Measurements from ENCODE around the gene MYCBP2. TPM values are rescaled to one million over a fixed set of nuclear protein-coding genes. Genes with fewer than 3 reads are reported as not detected.

The MYCBP2 gene
- total and polyA plus RNA-seq, 4 donors: 12.1 to 86.4 (median 30.0) TPM

GRCh38 chr13:77031656-77032243 is 295.1 kb downstream of the MYCBP2 start:
- peaks cover 0 to 2% (median 0%) of the 10 kb centered on the region in 4 donors for H3K36me3 ChIP-seq (ENCODE audit: control insufficient read depth in 4 of 4, insufficient read depth in 3 of 4, low read depth in 1 of 4, low read length in 3 of 4)
- H3K27me3 ChIP-seq (ENCODE audit: control insufficient read depth in 4 of 4, insufficient read depth in 4 of 4, low read length in 3 of 4): no peaks in the 10 kb centered on the region
- no peaks in the 10 kb centered on the region for H3K9me3 ChIP-seq (ENCODE audit: control insufficient read depth in 4 of 4, low read length in 3 of 4)
- H3K9ac ChIP-seq (ENCODE audit: low read depth in 1 of 2, low read length in 2 of 2): no peak overlapping the region
- no peak overlapping the region for H3K4me3 ChIP-seq (ENCODE audit: low read depth in 1 of 3, low read length in 3 of 3)
- peaks cover 0 to 6% (median 3%) of the 10 kb centered on the region in 4 donors for H3K4me1 ChIP-seq (ENCODE audit: control insufficient read depth in 4 of 4, insufficient read depth in 4 of 4, low read length in 3 of 4)
- WGBS: 89% methylated on average over 6 of the region's 6 CpGs
- TF ChIP-seq SP1 (IDR thresholded peaks at IDR 0.05) (no peak), TAF1 (conservative IDR thresholded peaks at IDR 0.05) (no peak), YY1 (IDR thresholded peaks at IDR 0.05) (no peak), EGR1 (IDR thresholded peaks at IDR 0.05; ENCODE audit: low read depth in 2 of 2) (no peak), FOXA2 (IDR thresholded peaks at IDR 0.05) (no peak), ATF3 (IDR thresholded peaks at IDR 0.05) (no peak), RXRA (IDR thresholded peaks at IDR 0.05) (no peak), GABPA (IDR thresholded peaks at IDR 0.05 in 1 of 2, conservative IDR thresholded peaks at IDR 0.05 in 1 of 2) (no peak), ZBTB33 (IDR thresholded peaks at IDR 0.05) (no peak), REST (IDR thresholded peaks at IDR 0.05) (no peak), FOXA1 (IDR thresholded peaks at IDR 0.05) (no peak), HNF4G (IDR thresholded peaks at IDR 0.05) (no peak), MAX (IDR thresholded peaks at IDR 0.05) (no peak)
- no peak for DNase-seq (ENCODE audit: low spot score)
- H3K27ac ChIP-seq (ENCODE audit: low read depth in 1 of 2, low read length in 2 of 2): no peak overlapping the region

GRCh38 chr13:77029436-77029835 is 297.5 kb downstream of the MYCBP2 start:
- H3K27me3 ChIP-seq (ENCODE audit: control insufficient read depth in 4 of 4, insufficient read depth in 4 of 4, low read length in 3 of 4): no peaks in the 10 kb centered on the region
- no peak overlapping the region for H3K27ac ChIP-seq (ENCODE audit: low read depth in 1 of 2, low read length in 2 of 2)
- no peak overlapping the region for H3K4me3 ChIP-seq (ENCODE audit: low read depth in 1 of 3, low read length in 3 of 3)
- peaks cover 0 to 2% (median 0%) of the 10 kb centered on the region in 4 donors for H3K36me3 ChIP-seq (ENCODE audit: control insufficient read depth in 4 of 4, insufficient read depth in 3 of 4, low read depth in 1 of 4, low read length in 3 of 4)
- H3K4me1 ChIP-seq (ENCODE audit: control insufficient read depth in 4 of 4, insufficient read depth in 4 of 4, low read length in 3 of 4): peaks cover 3 to 19% (median 15%) of the 10 kb centered on the region in 4 donors
- no peak overlapping the region for H3K9ac ChIP-seq (ENCODE audit: low read depth in 1 of 2, low read length in 2 of 2)
- DNase-seq (ENCODE audit: low spot score): no peak
- WGBS: 100% methylated on average over 1 of the region's 1 CpG
- H3K9me3 ChIP-seq (ENCODE audit: control insufficient read depth in 4 of 4, low read length in 3 of 4): no peaks in the 10 kb centered on the region
- TF ChIP-seq JUND (IDR thresholded peaks at IDR 0.05) (no peak), FOXA1 (IDR thresholded peaks at IDR 0.05) (no peak), RAD21 (IDR thresholded peaks at IDR 0.05) (no peak), SP1 (IDR thresholded peaks at IDR 0.05) (no peak), ZBTB33 (IDR thresholded peaks at IDR 0.05) (no peak)

Data from liver (tissue), 9 donors.